ENCODE measurements around the gene RIMBP3C. TPM values are rescaled to one million over a fixed set of nuclear protein-coding genes. Genes with fewer than 3 reads are reported as not detected.
"Not testable (repeated sequence)": the region's sequence is repeated elsewhere in the genome, so short reads cannot be mapped to it uniquely, and the experiment has no call there.

Gene RIMBP3C
- total RNA-seq, 1 experiment from 2014 or later: 1.9 TPM

DNA sequence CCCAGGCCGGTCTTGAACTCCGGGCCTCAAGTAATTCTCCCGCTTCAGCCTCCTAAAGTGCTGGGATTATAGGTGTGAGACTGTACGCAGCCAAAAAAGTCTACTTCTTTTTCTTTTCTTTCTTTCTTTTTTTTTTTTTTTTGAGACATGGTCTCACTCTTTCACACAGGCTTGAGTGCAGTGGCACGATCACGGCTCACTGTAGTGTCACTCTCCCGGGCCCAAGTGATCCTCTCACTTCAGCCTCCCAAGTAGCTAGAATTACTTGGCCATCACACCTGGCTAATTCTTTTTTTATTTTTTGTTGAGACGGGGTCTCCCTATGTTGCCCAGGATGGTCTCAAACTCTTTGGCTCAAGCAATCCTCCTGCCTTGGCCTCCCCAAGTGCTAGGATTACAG is 12.7 kb upstream of the RIMBP3C start:
- DNase-seq (ENCODE audit: low spot score): no peak
- no TSS peak for BruUV-seq (replicated peaks)
- Histone ChIP-seq H3K27me3 (replicated peaks; ENCODE audit: insufficient read depth, low read depth, low read length, poor library complexity) (no peaks in the 10 kb centered on the region), H3K9me3 (ENCODE audit: low read depth, low read length, poor library complexity, severe bottlenecking) (no peaks in the 10 kb centered on the region), H3K4me1 (ENCODE audit: insufficient read depth, low read length, poor library complexity, severe bottlenecking) (no peaks in the 10 kb centered on the region), H3K36me3 (ENCODE audit: insufficient read depth, low read length, poor library complexity, severe bottlenecking) (no peaks in the 10 kb centered on the region), H3K4me3 (ENCODE audit: low read depth, low read length, poor library complexity, severe bottlenecking) (no peak overlapping the region), H3K27ac (ENCODE audit: low read depth, low read length, poor library complexity, severe bottlenecking) (no peak overlapping the region)
- POLR2A ChIA-PET (ENCODE audit: low non-redundant PET): no interaction called here
- intact Hi-C loops (cut with micrococcal nuclease; ENCODE audit: unreplicated experiment): no loop called here
- CTCF ChIA-PET: no interaction called here
- TF ChIP-seq, protein P1, sequence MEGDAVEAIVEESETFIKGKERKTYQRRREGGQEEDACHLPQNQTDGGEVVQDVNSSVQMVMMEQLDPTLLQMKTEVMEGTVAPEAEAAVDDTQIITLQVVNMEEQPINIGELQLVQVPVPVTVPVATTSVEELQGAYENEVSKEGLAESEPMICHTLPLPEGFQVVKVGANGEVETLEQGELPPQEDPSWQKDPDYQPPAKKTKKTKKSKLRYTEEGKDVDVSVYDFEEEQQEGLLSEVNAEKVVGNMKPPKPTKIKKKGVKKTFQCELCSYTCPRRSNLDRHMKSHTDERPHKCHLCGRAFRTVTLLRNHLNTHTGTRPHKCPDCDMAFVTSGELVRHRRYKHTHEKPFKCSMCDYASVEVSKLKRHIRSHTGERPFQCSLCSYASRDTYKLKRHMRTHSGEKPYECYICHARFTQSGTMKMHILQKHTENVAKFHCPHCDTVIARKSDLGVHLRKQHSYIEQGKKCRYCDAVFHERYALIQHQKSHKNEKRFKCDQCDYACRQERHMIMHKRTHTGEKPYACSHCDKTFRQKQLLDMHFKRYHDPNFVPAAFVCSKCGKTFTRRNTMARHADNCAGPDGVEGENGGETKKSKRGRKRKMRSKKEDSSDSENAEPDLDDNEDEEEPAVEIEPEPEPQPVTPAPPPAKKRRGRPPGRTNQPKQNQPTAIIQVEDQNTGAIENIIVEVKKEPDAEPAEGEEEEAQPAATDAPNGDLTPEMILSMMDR (conservative IDR thresholded peaks at IDR 0.05; ENCODE audit: low read depth, low read length): no peak
- TF ChIP-seq EZH2 (IDR thresholded peaks at IDR 0.05; ENCODE audit: borderline replicate concordance, low read depth, low read length, poor library complexity, severe bottlenecking): no peak

DNA sequence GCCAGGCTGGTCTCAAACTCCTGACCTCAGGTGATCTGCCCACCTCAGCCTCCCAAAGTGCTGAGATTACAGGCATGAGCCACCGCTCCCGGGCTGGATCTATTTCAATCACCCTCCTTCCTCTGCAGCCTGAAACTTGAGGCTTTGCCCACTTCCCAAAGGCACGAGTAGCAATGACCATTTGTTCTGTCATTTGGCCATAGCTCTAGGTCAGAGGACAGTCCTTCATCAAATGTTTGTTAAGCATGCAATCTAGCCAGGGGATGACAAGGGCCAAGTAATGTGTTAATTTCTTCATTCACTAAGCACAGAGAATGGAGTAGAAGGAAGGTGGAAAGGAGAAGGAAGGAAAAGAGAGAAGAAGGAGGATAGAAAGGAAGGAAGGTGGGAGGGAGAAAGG is 9.4 kb upstream of the RIMBP3C start:
- BruUV-seq (replicated peaks); H3K27ac ChIP-seq (ENCODE audit: low read depth, low read length, poor library complexity, severe bottlenecking); H3K27me3 ChIP-seq (replicated peaks; ENCODE audit: insufficient read depth, low read depth, low read length, poor library complexity); intact Hi-C loops (cut with micrococcal nuclease; ENCODE audit: unreplicated experiment); H3K4me1 ChIP-seq (ENCODE audit: insufficient read depth, low read length, poor library complexity, severe bottlenecking); H3K36me3 ChIP-seq (ENCODE audit: insufficient read depth, low read length, poor library complexity, severe bottlenecking); H3K4me3 ChIP-seq (ENCODE audit: low read depth, low read length, poor library complexity, severe bottlenecking); DNase-seq (ENCODE audit: low spot score); POLR2A ChIA-PET (ENCODE audit: low non-redundant PET); H3K9me3 ChIP-seq (ENCODE audit: low read depth, low read length, poor library complexity, severe bottlenecking); CTCF ChIA-PET: not testable (repeated sequence)

DNA sequence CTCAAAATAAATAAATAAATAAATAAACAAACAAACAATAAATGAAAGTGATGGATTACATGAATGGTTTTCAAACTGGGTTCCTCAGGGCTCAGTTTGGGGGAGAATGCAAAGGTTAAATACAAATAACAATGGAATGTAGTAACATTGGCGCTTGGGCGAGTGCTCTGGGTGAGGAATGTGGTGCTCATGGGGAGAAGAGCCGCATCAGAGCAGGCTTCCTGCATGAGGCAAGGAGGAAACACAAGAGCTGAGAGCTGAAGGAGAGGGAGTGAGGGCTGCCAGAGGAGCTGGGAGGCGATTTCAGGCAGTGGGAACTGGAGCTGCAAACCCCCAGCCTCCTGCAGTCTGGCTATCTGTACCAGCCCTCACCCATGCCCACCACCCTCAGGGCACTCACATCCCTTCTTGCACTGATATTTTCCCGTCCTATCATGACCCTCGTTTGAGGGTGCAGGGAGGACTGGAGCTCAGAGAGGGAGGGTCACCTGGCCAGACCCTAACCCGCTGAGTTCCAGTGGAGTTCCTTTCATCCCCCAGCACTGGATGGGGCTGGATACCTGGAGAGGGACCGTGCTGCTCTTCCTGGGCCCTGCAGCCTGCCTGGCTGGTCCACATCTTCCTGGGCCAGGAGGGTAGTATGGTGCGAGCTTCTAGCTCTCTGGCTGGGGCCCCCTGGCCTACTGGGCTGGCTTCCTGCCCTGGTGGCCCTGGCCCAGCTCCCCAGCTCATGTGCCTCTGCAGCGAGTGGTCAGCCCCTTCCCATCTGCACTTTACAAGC is 8.3 kb upstream of the RIMBP3C start:
- intact Hi-C loops (cut with micrococcal nuclease; ENCODE audit: unreplicated experiment); H3K4me3 ChIP-seq (ENCODE audit: low read depth, low read length, poor library complexity, severe bottlenecking); BruUV-seq (replicated peaks); CTCF ChIA-PET; H3K4me1 ChIP-seq (ENCODE audit: insufficient read depth, low read length, poor library complexity, severe bottlenecking); DNase-seq (ENCODE audit: low spot score); POLR2A ChIA-PET (ENCODE audit: low non-redundant PET); H3K9me3 ChIP-seq (ENCODE audit: low read depth, low read length, poor library complexity, severe bottlenecking); H3K27me3 ChIP-seq (replicated peaks; ENCODE audit: insufficient read depth, low read depth, low read length, poor library complexity); H3K36me3 ChIP-seq (ENCODE audit: insufficient read depth, low read length, poor library complexity, severe bottlenecking); H3K27ac ChIP-seq (ENCODE audit: low read depth, low read length, poor library complexity, severe bottlenecking): not testable (repeated sequence)

DNA sequence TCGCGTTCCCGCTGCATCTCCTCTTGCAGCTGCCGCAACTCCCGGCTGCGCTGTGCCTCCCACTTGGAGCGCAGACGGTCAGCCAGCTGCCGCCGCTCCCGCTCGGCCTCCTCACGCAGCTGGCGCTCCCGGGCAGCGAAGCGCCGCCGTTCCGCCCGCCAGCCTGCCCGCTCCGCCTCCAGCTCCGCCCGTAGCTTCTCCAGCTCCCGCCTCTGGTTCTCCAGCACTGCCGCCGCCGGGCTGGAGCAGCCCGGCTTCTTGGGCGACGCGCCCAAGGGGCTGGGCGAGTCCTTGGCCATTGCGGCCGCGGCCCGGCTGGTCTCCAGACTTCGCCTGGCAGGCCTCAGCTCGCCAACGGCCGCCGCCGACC is 598 bp downstream of the RIMBP3C start:
- POLR2A ChIA-PET (ENCODE audit: low non-redundant PET); intact Hi-C loops (cut with micrococcal nuclease; ENCODE audit: unreplicated experiment): not testable (repeated sequence)

DNA sequence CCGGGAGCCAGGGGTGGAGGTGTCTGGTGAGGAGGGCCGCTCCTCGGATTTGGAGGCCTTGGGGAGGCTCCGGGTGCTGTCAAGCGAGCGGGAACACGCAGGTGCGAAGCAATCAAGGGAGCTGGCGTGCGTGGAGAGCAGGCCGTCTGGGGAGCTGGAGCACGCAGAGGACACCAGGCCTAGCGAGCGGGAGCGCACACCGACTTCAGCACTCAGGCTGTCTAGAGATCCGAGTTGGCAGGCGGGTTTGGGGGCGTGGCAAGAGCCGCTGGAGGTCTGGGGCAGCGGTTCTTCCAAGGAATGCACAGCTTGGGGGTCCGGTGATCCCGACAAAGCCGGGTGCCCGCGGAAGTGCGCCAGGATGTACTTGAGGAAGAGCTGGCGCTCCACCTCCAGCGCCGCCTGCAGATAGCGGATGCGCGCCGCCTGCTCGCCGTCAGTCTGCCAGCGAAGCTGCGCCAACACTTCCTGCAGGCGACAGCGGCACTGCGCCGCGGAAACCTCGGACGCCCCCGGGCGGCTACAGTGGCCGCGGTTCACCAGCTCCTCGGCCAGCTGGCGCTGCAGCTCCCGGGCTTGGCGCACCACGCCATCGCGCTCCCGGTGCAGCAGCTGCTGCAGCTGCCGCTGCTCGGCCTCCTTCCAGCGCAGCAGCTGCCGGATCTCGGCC is 1.1 kb downstream of the RIMBP3C start:
- intact Hi-C loops (cut with micrococcal nuclease; ENCODE audit: unreplicated experiment); H3K4me1 ChIP-seq (ENCODE audit: insufficient read depth, low read length, poor library complexity, severe bottlenecking); H3K4me3 ChIP-seq (ENCODE audit: low read depth, low read length, poor library complexity, severe bottlenecking); BruUV-seq (replicated peaks); H3K27ac ChIP-seq (ENCODE audit: low read depth, low read length, poor library complexity, severe bottlenecking); H3K36me3 ChIP-seq (ENCODE audit: insufficient read depth, low read length, poor library complexity, severe bottlenecking); H3K27me3 ChIP-seq (replicated peaks; ENCODE audit: insufficient read depth, low read depth, low read length, poor library complexity); H3K9me3 ChIP-seq (ENCODE audit: low read depth, low read length, poor library complexity, severe bottlenecking); DNase-seq (ENCODE audit: low spot score); CTCF ChIA-PET; POLR2A ChIA-PET (ENCODE audit: low non-redundant PET): not testable (repeated sequence)

More for the DNA sequence above, 598 bp downstream of the RIMBP3C start:
- H3K27me3 ChIP-seq (replicated peaks; ENCODE audit: insufficient read depth, low read depth, low read length, poor library complexity); H3K4me3 ChIP-seq (ENCODE audit: low read depth, low read length, poor library complexity, severe bottlenecking); H3K27ac ChIP-seq (ENCODE audit: low read depth, low read length, poor library complexity, severe bottlenecking); CTCF ChIA-PET; H3K4me1 ChIP-seq (ENCODE audit: insufficient read depth, low read length, poor library complexity, severe bottlenecking); H3K36me3 ChIP-seq (ENCODE audit: insufficient read depth, low read length, poor library complexity, severe bottlenecking); DNase-seq (ENCODE audit: low spot score); H3K9me3 ChIP-seq (ENCODE audit: low read depth, low read length, poor library complexity, severe bottlenecking); BruUV-seq (replicated peaks): not testable (repeated sequence)

DNA sequence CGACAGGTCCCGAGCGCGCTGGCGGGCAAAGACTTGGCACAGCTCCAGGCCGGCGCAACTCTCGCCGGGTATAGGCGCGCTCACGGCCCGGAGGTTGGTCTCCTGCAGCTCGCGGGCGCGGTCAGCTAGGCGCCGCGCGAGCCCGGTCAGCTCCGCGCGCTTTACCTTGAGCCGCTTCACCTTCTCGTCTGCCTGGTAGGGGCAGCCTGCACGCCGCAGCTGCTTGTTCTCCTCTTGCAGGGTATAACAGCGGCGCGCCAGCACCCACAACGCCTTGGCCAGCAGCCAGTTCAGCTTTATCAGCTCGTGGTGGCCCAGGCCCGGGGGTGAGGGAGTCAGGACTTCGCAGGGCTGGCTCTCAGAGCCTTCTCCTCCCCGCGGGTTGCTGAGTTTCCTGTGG is 1.7 kb downstream of the RIMBP3C start:
- H3K36me3 ChIP-seq (ENCODE audit: insufficient read depth, low read length, poor library complexity, severe bottlenecking); DNase-seq (ENCODE audit: low spot score); H3K4me1 ChIP-seq (ENCODE audit: insufficient read depth, low read length, poor library complexity, severe bottlenecking); H3K27me3 ChIP-seq (replicated peaks; ENCODE audit: insufficient read depth, low read depth, low read length, poor library complexity); H3K9me3 ChIP-seq (ENCODE audit: low read depth, low read length, poor library complexity, severe bottlenecking); BruUV-seq (replicated peaks); intact Hi-C loops (cut with micrococcal nuclease; ENCODE audit: unreplicated experiment); CTCF ChIA-PET; H3K4me3 ChIP-seq (ENCODE audit: low read depth, low read length, poor library complexity, severe bottlenecking); POLR2A ChIA-PET (ENCODE audit: low non-redundant PET); H3K27ac ChIP-seq (ENCODE audit: low read depth, low read length, poor library complexity, severe bottlenecking): not testable (repeated sequence)
